GM23338 (cell line): ENCODE measurements around the gene AS3MT. TPM values are rescaled to one million over a fixed set of nuclear protein-coding genes. Genes with fewer than 3 reads are reported as not detected.
"Not testable (repeated sequence)": the region's sequence is repeated elsewhere in the genome, so short reads cannot be mapped to it uniquely, and the experiment has no call there.

Experiments
- ATAC-seq: fragments of 200-7000 bp; cut with Tn5 transposase; 3 replicates; pipeline ENCODE4 v1.9.1; 2020
- DNase-seq: peaks from one replicate; pipeline ENCODE4 v3.0.0-alpha.2; 2015; ENCODE audit warnings: low spot score
- H2AFZ ChIP-seq: fragments of 200-600 bp; sonication (generic); 2 replicates; pipeline ENCODE4 v1.8.0; 2016; ENCODE audit warnings: antibody characterized with exemption, mild to moderate bottlenecking, moderate library complexity
- H3F3A ChIP-seq: fragments of 200-600 bp; sonication (generic); replicated peaks from 2 replicates; pipeline ENCODE4 v1.8.0; 2017; ENCODE audit warnings: antibody characterized with exemption, mixed run types, low read depth
- H3K27ac ChIP-seq: fragments of 200-600 bp; sonication (generic); 2 replicates; pipeline ENCODE4 v1.6.1; 2016; ENCODE audit warnings: low read depth
- H3K27me3 ChIP-seq: fragments of 200-600 bp; sonication (generic); 2 replicates; pipeline ENCODE4 v1.8.0; 2016; ENCODE audit warnings: mild to moderate bottlenecking, mixed run types, moderate library complexity; ENCODE audit not compliant: insufficient read depth
- H3K36me3 ChIP-seq: fragments of 200-600 bp; sonication (generic); 2 replicates; pipeline ENCODE4 v1.8.0; 2016; ENCODE audit warnings: mild to moderate bottlenecking; ENCODE audit not compliant: insufficient read depth
- H3K4me1 ChIP-seq: fragments of 200-600 bp; sonication (generic); 2 replicates; pipeline ENCODE4 v1.8.0; 2016; ENCODE audit warnings: mild to moderate bottlenecking, moderate library complexity; ENCODE audit not compliant: insufficient read depth
- H3K4me2 ChIP-seq: fragments of 200-600 bp; sonication (generic); 2 replicates; pipeline ENCODE4 v1.7.1; 2017; ENCODE audit warnings: mixed run types
- H3K4me3 ChIP-seq: fragments of 200-600 bp; sonication (generic); 2 replicates; pipeline ENCODE4 v1.6.1; 2016; ENCODE audit warnings: mixed run types
- H3K79me2 ChIP-seq: fragments of 200-600 bp; sonication (generic); replicated peaks from 2 replicates; pipeline ENCODE4 v1.8.0; 2017; ENCODE audit warnings: mild to moderate bottlenecking; ENCODE audit not compliant: insufficient read depth
- H3K9me2 ChIP-seq: fragments of 200-600 bp; sonication (generic); 2 replicates; pipeline ENCODE4 v1.8.0; 2017; ENCODE audit not compliant: insufficient read depth
- H4K20me1 ChIP-seq: fragments of 200-600 bp; sonication (generic); replicated peaks from 2 replicates; pipeline ENCODE4 v1.8.0; 2017; ENCODE audit warnings: mild to moderate bottlenecking; ENCODE audit not compliant: insufficient read depth
- H3K27ac Mint-ChIP-seq: 2 replicates; pipeline ENCODE4 v1.8.0; 2020; ENCODE audit warnings: inconsistent platforms, mild to moderate bottlenecking, moderate library complexity, mixed read lengths
- H3K27me3 Mint-ChIP-seq: 3 replicates; pipeline ENCODE4 v1.8.0; 2022; ENCODE audit warnings: low read depth, mild to moderate bottlenecking, moderate library complexity, mixed read lengths, inconsistent platforms; ENCODE audit not compliant: insufficient read depth, poor library complexity
- H3K36me3 Mint-ChIP-seq: 3 replicates; pipeline ENCODE4 v1.8.0; 2021; ENCODE audit warnings: low read depth, mild to moderate bottlenecking, inconsistent platforms, moderate library complexity, mixed read lengths
- H3K4me1 Mint-ChIP-seq: 3 replicates; pipeline ENCODE4 v1.8.0; 2020; ENCODE audit warnings: mild to moderate bottlenecking, inconsistent platforms, mixed read lengths
- H3K4me3 Mint-ChIP-seq: 3 replicates; pipeline ENCODE4 v1.8.0; 2021; ENCODE audit warnings: moderate library complexity, mild to moderate bottlenecking, inconsistent platforms, mixed read lengths
- H3K9me3 Mint-ChIP-seq: 3 replicates; pipeline ENCODE4 v1.8.0; 2020; ENCODE audit warnings: moderate library complexity, mild to moderate bottlenecking, inconsistent platforms, mixed read lengths
- CREB1 ChIP-seq: fragments of 250-450 bp; sonication (Bioruptor Pico); IDR thresholded peaks from 2 replicates; pipeline ENCODE4 v1.5.0; 2020; ENCODE audit warnings: low read depth, mild to moderate bottlenecking, moderate library complexity
- EZH2 ChIP-seq: fragments of 200-600 bp; sonication (generic); IDR thresholded peaks from one replicate; pipeline ENCODE4 v1.8.0; 2017; ENCODE audit warnings: antibody characterized with exemption, mild to moderate bottlenecking, low read depth; ENCODE audit not compliant: unreplicated experiment
- POLR2AphosphoS5 ChIP-seq: IDR thresholded peaks from 2 replicates; pipeline ENCODE4 v1.6.1; 2016; ENCODE audit warnings: antibody characterized with exemption, low read depth
- long read RNA-seq: library from polyadenylated mRNA; unstranded; transcript quantifications from one replicate; pipeline ENCODE4 v2.0.0, GENCODE V29; 2020; ENCODE audit not compliant: unreplicated experiment
- polyA plus RNA-seq: library from polyadenylated mRNA; unstranded; fragments of >200 nt; fragmentation: Nextera tagmentation; extraction: Ambion mirVana; gene quantifications from 2 replicates; pipeline ENCODE4 v1.2.1, GENCODE V29; 2016
- total RNA-seq: library from RNA; depleted of rRNA; stranded (reverse); fragments of >200 nt; shearing (Covaris generic); gene quantifications from 2 replicates; pipeline ENCODE4 v1.2.3, GENCODE V29; 2014; rRNA removed
- TF ChIP-seq, protein P1 (sequence below): fragments of 250-450 bp; sonication (Bioruptor Pico); IDR thresholded peaks from 2 replicates; pipeline ENCODE4 v1.5.0; 2020; ENCODE audit warnings: mild to moderate bottlenecking, moderate library complexity

AS3MT gene, protein sequence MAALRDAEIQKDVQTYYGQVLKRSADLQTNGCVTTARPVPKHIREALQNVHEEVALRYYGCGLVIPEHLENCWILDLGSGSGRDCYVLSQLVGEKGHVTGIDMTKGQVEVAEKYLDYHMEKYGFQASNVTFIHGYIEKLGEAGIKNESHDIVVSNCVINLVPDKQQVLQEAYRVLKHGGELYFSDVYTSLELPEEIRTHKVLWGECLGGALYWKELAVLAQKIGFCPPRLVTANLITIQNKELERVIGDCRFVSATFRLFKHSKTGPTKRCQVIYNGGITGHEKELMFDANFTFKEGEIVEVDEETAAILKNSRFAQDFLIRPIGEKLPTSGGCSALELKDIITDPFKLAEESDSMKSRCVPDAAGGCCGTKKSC
- total RNA-seq (8.8 and 10.5 TPM in 2 replicates), polyA plus RNA-seq (6.3 and 7.2 TPM in 2 replicates)
- long read RNA-seq, partial matches to known transcripts, result 1 of 6 reads
- long read RNA-seq, other reads (novel, unspliced or antisense), result 4 of 6 reads

DNA sequence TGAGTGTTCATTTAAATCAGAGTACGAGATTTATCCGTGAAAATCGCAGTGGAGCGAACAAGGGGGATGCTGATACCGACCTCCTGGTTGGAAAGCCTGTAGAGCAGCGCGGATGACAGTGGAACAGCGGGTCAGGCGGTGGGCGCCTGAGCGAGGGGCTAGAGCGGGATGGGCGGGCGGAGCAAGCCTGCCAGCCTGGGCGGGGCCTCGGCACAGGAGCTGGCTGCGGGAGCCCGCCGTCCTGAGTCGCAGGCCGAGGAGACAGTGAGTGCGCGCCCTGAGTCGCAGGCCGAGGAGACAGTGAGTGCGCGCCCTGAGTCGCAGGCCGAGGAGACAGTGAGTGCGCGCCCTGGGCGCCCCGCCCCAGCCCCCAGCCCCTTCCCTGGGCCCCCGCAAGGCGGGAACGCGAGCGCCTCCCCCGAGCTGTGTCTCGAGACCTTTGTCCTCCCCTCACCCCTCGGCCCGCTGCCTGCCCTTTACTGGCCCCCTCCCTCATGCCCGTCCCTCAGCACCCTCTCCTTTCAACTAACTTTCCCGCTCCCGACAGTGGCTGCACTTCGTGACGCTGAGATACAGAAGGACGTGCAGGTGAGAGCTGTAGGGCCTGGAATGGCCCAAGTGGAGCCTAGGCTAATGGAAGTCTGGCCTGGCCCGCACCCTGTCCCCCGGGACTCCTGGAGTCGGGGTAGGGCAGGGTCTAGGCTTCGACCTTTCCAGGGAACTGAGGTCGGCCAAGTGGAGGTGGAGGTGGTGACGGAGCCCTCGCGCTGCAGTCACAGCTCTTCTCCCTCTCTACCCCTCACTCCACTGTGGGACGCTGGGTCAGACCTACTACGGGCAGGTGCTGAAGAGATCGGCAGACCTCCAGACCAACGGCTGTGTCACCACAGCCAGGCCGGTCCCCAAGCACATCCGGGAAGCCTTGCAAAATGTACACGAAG, at the start of gene AS3MT:
TSS of gene AS3MT (plus strand) at position 213 of the 941 bp plus-strand sequence. CDS start at position 336, 123 bp downstream.
- no peak within 1 kb of the TSS for H3K27ac Mint-ChIP-seq
- Histone ChIP-seq H3K36me3 (no peaks in the 10 kb centered on the region; the same call in 1 of the 2 replicates), H2AFZ (peak within 1 kb of the TSS; percentile 99), H3K4me1 (no peaks in the 10 kb centered on the region), H3K4me3 (peak within 1 kb of the TSS; percentile 63), H3K79me2 (no peaks in the 10 kb centered on the region), H4K20me1 (no peaks in the 10 kb centered on the region), H3K27ac (no peak within 1 kb of the TSS), H3K9me2 (no peaks in the 10 kb centered on the region), H3K27me3 (no peaks in the 10 kb centered on the region), H3K4me2 (peak within 1 kb of the TSS; percentile 76), H3F3A (peaks cover 10% of the 10 kb centered on the region)
- TF ChIP-seq CREB1 (CRISPR knock-in tag), result peak; percentile 38; the same call in 1 of the 2 replicates
- no peak for TF ChIP-seq EZH2
- TF ChIP-seq, protein P1, sequence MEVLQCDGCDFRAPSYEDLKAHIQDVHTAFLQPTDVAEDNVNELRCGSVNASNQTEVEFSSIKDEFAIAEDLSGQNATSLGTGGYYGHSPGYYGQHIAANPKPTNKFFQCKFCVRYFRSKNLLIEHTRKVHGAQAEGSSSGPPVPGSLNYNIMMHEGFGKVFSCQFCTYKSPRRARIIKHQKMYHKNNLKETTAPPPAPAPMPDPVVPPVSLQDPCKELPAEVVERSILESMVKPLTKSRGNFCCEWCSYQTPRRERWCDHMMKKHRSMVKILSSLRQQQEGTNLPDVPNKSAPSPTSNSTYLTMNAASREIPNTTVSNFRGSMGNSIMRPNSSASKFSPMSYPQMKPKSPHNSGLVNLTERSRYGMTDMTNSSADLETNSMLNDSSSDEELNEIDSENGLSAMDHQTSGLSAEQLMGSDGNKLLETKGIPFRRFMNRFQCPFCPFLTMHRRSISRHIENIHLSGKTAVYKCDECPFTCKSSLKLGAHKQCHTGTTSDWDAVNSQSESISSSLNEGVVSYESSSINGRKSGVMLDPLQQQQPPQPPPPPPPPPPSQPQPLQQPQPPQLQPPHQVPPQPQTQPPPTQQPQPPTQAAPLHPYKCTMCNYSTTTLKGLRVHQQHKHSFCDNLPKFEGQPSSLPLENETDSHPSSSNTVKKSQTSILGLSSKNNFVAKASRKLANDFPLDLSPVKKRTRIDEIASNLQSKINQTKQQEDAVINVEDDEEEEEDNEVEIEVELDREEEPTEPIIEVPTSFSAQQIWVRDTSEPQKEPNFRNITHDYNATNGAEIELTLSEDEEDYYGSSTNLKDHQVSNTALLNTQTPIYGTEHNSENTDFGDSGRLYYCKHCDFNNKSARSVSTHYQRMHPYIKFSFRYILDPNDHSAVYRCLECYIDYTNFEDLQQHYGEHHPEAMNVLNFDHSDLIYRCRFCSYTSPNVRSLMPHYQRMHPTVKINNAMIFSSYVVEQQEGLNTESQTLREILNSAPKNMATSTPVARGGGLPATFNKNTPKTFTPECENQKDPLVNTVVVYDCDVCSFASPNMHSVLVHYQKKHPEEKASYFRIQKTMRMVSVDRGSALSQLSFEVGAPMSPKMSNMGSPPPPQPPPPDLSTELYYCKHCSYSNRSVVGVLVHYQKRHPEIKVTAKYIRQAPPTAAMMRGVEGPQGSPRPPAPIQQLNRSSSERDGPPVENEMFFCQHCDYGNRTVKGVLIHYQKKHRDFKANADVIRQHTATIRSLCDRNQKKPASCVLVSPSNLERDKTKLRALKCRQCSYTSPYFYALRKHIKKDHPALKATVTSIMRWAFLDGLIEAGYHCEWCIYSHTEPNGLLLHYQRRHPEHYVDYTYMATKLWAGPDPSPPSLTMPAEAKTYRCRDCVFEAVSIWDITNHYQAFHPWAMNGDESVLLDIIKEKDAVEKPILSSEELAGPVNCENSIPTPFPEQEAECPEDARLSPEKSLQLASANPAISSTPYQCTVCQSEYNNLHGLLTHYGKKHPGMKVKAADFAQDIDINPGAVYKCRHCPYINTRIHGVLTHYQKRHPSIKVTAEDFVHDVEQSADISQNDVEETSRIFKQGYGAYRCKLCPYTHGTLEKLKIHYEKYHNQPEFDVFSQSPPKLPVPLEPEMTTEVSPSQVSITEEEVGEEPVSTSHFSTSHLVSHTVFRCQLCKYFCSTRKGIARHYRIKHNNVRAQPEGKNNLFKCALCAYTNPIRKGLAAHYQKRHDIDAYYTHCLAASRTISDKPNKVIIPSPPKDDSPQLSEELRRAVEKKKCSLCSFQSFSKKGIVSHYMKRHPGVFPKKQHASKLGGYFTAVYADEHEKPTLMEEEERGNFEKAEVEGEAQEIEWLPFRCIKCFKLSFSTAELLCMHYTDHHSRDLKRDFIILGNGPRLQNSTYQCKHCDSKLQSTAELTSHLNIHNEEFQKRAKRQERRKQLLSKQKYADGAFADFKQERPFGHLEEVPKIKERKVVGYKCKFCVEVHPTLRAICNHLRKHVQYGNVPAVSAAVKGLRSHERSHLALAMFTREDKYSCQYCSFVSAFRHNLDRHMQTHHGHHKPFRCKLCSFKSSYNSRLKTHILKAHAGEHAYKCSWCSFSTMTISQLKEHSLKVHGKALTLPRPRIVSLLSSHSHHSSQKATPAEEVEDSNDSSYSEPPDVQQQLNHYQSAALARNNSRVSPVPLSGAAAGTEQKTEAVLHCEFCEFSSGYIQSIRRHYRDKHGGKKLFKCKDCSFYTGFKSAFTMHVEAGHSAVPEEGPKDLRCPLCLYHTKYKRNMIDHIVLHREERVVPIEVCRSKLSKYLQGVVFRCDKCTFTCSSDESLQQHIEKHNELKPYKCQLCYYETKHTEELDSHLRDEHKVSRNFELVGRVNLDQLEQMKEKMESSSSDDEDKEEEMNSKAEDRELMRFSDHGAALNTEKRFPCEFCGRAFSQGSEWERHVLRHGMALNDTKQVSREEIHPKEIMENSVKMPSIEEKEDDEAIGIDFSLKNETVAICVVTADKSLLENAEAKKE (CRISPR knock-in tag), result no peak
- TF ChIP-seq POLR2AphosphoS5, result peak; percentile 57
- H3K27me3 Mint-ChIP-seq, result peaks cover 5% of the 10 kb centered on the region
- H3K36me3 Mint-ChIP-seq, result no peaks in the 10 kb centered on the region; the same call in 2 of the 3 replicates
- peak within 1 kb of the TSS; percentile 76 for H3K4me3 Mint-ChIP-seq
- ATAC-seq, result peak; percentile 95
- DNase-seq, result peak; percentile 91
- no peaks in the 10 kb centered on the region for H3K9me3 Mint-ChIP-seq
- peaks cover 10% of the 10 kb centered on the region for H3K4me1 Mint-ChIP-seq

DNA sequence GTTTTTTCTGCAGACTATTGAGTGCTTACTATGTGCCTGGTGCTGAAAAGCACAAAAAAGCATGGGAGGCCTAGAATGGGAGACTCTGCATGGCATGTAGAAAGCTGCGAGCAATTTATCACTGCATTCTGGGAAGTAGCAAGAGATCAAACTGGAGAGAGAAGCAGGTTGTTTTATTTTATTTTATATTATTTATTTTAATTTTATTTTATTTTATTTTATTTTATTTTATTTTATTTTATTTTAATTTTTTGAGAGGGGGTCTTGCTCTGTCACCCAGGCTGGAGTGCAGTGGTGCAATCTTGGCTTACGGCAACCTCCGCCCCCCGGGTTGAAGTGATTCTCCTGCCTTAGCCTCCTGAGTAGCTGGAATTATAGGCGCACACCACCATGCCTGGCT, 49.3 kb upstream of the AS3MT start:
- not testable (repeated sequence) for ATAC-seq, H3K27me3 Mint-ChIP-seq, H4K20me1 ChIP-seq, DNase-seq, H2AFZ ChIP-seq, H3K27ac ChIP-seq, H3K4me2 ChIP-seq, H3F3A ChIP-seq, H3K27ac Mint-ChIP-seq, H3K36me3 ChIP-seq, H3K27me3 ChIP-seq, H3K4me3 ChIP-seq, H3K36me3 Mint-ChIP-seq, H3K9me3 Mint-ChIP-seq, H3K79me2 ChIP-seq, H3K9me2 ChIP-seq, H3K4me3 Mint-ChIP-seq
- peaks cover 14% of the 10 kb centered on the region for H3K4me1 Mint-ChIP-seq
- peaks cover 14% of the 10 kb centered on the region for H3K4me1 ChIP-seq
